ENCODE data around the gene TSPAN11.

The TSPAN11 gene

DNA sequence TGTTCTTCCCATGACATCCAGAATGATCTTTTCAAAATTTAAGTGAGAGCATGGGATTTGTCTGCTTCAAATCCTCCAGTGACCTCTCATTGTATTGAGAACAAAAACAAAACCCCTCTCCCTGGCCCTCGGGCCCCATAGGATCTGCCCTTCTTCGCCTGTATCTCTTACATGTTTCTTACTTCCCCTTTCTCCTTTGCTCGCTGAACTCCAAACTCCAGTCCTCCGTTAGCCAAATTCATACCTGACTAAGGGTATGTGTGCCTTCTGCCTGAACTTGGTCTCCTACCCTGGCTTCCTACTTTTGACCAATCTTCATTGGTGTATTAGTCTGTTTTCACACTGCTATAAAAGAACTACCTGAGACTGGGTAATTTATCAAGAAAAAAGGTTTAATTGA lies 13.2 kb upstream of the TSPAN11 start:
- DNase-seq = no peak

DNA sequence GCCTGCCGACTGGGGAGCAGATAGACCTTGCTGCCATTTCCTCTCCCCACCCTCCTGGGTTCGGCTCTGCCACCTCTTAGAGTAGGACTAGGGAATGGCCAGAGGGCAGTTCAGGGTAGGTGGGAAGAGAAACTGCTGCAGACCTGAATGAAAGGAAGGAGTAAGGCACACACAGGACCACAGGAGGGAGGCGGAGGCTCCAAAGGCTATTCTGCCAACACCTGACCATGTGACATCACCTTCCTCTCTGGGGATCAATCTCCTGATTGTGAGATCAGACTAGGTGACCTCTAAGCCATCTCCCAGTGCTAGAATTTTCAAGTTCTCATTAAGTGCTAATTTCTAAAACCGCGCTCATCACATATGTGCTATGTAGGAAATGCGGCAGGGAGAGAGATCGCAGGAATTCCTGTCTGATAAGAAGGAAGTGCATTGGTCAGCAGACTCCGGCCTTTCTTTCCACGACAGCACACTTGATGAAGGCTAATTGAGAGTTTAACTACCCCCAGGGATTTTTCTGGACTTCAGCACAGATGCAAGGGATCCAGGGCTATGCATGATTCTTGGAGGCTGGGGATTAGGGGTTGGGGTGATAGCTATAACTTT lies 11.5 kb upstream of the TSPAN11 start:
- no peak for DNase-seq

DNA sequence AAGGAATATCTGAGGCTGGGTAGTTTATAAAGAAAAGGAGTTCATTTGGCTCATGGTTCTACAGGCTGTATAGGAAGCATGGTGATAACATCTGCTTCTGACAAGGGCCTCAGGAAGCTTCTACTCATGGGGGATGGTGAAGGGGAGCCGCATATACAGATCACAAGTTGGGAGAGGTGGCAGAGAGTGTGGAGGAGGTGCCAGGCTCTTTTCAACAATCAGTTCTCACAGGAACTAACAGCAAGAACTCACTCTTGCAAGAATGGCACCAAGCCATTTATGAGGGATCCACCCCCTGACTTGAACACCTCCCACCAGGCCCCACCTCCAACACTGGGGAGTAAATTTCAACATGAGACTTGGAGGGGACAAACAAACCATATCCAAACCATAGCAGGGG lies 3.5 kb upstream of the TSPAN11 start:
- no peak for DNase-seq

DNA sequence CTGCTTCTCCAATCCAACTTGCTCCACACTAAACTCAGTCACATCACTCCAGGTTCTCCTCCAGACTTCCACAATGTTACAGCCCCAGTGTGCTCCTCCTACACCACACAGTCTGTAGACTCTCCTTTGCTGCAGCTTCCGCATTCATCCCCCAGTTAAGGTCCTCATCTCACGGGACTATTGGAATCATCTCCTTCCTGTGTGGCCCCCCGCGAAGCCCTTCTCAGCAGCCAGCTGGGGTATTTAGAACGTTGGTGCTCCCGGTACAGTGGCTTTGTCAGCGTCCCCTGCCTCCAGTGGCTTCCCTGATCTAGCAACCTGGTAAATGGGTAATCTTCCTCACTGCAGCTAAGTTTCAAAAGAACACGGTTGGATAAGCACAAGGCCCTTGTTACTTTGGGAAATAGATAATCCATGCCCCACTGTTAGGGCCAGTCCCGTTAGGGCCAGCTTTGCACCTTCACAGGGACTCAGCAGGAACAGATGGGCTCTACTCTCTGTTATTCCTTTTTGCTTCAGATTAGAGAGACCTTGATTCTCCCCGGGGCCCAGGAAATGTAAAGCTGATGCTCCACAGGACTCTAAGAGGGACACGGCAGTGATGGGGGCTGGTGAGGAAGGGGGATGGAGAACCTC lies 823 bp upstream of the TSPAN11 start:
- peak in 1 of 14 donors; percentile 44 for DNase-seq

DNA sequence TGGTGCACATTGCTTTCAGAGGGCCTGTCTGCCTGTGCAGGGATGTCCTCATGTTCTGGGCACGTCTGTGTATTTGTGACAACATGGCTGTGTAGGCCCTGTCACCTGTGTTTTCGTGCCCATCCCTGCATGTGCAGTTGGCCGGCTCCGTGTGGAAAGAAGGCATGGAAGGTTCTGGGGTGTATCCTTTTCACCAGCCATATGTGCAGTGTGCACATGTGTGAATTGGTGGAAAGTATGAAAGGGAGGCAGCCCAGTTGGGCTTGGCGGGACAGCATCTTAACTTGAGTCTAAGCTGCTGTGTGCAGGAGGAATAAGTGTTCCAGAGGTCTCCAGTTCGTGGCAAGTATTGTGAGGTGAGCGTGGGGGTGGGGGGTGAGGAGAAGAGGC lies 669 bp downstream of the TSPAN11 start:
- no peak for DNase-seq

DNA sequence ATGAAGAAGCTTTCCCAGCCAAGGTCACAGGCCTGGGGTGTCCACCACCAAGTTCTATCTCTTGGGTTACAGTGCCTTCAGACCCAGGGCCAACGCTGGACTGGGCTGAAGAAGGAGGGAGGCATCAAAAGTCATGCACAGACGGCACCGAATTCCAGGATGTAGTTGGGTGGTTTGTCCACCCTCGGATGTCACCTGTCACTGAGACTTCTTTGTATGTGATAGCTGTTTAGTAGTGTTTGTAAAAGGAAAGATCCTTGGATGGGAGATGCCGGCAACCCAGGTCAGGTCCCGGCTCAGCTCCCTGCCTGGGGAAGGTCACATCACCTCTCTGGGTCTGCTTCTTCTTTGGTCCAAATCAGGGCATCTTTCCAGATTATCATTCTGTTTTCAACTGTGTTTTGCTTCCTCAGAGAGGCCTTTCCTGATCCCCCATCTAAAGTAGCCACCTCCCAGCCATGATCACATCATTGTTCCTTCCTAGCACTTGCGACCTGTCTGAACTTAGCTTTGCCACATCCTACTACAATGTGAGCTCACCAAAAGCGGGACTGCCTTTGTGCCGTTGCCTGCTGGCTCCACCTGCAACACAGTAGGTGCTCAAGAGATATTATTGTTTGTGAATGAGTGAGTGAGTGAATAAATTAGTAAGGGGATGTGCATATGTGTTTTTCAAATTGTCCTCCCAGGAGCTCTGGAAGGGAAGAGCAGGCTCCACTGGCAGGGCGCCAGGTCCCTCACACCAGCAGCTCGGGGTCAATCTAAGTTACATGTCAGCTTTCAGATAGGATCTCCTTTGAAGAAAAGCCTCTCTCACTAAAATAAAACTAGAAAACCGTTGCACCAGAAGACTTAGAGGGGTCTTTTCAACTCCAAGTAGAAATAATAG lies 2.1 kb downstream of the TSPAN11 start:
- DNase-seq = no peak

DNA sequence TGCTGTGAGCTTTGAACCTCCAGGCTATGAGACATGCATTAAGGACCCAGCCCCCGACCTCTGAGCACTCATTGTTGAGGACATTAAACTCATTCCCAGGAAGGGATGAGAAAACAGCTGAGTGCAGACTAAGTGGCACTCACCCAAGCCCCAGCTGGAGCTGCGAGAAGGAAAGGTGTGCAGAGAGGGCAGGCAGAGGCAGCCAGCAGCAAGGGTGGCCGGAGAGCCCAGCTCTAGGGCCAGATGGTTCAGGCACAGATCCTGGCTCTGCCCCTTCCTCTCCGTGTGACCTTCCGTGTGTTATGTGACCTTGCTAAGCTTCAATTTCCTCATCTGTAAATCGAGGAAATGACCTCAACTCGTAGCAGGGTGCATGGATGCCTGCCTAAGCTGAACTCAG lies 3.7 kb downstream of the TSPAN11 start:
- no peak for DNase-seq

DNA sequence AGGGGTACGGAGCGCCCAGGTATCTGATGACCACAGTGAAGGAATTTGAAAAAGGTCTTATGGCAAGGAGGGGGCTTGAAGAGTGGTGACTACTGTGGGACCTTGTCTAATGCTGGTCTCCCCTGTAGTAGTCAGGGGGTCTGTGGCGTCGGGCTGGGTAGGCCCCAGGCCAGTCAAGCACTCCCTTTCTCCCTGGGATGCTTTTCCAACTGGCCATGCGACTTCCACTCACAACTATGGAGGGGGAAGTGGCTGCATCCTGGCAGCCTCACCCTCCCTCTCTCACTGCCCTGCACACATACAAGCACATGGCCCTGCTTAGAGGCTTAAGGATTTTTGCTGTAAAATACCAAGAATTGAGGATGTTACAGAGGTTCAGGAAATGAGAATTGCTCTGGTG lies 4.1 kb downstream of the TSPAN11 start:
- no peak for DNase-seq

DNA sequence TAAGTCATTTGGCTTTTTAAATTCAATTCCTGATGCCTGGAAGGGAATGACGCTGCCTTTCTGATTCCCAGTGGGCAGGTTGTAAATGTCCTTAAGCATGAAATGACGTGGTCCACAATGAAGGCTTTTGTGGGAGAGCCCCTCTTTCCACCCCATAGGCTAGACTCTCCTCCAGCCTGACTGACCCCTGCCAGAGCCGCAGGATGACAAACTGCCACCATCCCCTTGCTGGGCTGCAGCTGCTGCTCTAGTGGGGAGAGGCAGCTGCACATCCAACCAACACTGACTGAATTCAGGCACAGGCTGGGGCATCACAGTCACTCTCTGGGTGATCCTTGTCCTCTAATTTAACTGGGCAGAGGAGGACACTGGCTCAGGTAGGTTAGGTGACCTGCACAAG lies 6.3 kb downstream of the TSPAN11 start:
- no peak for DNase-seq

DNA sequence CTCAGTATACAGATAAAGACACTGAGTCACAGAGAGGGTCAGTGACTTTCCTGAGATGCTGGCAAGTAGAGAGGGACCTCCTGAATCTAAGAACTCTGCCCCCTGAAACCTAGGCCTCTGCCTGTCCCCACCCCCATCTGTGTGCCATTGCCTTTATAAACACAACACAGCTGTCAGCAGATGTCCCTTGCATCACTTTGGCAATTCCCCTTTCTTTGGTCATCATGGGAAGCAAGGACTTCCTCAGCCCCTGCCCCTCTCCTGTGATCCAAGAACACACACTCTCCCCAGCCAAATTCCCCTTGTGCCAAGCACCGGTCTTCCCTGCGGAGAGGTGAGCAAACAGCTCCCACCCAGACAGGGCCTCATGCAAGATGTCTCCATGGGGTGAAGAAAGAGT lies 8.3 kb downstream of the TSPAN11 start:
- DNase-seq = no peak

DNA sequence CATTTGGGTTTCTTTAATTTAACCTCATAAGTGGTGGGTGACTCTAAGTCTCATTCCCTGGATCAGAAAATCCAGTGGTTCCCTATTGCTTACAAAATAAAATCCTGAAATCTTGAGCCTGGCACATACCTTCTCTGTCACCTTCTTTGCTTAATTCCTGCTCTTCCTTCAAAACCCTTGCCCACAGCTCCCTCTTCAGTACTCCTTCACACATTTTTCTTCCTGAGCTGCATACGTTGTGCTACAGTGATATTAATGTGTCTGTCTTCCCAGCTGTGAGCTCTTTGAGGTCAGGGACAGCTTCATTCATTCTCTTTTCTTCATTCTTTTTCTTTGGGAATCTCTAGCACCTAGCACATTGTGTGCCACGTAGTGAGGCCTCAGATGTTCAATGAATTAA lies 9.5 kb downstream of the TSPAN11 start:
- no peak for DNase-seq

DNA sequence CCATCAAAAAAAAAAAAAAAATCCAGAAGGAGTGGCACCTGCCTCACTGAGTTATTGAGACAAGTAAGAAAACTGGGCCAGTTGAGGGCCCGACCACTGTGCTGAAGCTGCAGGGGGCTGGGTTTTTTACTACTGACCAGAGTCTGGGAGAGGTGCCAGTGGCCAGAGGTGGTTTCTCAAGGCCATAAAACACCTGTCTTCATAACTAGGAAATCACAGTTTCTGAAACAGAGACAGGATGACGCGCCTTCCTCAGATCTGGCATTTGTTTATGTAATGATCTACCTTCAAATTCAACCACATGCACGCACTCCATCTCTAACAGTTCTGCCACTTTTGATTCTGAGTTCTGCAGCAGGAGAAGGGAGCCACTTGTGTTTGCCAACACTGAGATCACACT lies 12.7 kb downstream of the TSPAN11 start:
- DNase-seq = no peak

DNA sequence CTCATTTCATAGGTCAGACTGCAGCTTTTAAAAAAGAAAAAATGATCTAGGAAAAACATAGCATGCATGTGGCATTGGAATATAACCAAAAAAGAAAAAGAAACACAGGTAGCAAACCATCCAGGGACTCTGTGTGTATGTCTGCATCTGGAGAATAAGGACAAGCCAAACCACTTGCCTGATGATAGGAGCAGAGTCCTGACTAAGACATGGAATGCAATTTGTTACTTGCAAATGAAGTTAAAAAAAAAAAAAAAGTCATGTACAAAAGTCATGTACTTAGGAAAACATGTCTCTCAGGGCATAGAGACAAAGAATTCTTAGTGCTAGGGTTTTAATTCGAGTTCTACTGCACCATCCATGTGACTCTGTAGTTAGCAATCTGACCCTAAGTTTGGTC lies 15.9 kb downstream of the TSPAN11 start:
- DNase-seq = no peak

DNA sequence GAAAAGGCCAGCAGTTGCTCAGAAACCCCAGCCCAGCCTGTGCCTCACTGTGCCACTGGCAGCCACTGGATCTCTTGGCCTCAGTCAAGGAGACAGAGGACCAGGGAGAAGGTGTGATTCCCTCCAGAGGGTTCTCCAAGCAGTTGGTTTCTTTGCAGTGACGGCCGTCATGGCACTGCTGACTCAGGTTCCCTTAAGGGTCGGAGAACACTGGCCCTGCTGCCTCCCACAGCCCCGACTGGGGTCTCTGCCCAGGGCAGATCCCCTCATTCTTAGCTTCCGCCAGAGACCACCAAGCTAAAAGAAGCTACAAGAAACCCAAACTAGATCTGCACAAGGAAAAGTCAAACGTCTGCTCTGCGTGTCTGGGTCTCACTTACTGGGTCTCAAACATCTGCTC lies 16.4 kb downstream of the TSPAN11 start:
- DNase-seq = no peak

DNA sequence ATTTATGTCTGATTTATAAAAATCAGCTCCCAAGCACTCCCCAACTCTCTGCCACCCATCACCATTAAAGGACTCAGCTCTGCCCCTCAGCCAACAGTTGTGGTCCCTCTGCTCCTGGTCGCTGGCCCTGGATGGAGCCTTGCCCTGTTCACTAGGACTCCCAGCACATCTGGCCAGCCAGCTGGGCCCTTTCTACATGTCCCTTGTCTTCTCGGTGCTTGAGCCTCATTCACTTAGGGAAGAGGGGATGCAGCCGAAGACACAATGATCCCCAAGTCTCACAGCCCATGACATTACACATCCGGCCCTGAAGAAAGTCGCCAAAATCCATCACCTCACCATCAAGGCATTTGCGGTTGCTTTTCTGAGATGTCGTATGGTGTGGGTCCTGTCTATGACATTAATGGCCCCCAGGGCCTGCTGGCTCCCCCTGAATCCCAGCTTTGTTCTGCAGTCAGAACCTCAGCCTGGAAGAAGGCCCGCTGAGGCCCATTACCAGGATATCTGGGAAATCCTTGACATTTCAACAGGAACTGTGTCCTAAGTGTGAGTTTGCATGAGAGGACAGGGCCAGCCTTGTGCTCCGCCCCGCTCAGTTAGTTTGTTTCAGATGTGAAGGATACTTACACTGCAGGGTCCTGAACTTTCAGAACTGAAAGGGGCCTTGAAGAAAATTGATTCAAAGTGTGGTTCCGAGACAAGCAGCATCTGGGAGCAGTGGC lies 19.1 kb downstream of the TSPAN11 start:
- DNase-seq = no peak

DNA sequence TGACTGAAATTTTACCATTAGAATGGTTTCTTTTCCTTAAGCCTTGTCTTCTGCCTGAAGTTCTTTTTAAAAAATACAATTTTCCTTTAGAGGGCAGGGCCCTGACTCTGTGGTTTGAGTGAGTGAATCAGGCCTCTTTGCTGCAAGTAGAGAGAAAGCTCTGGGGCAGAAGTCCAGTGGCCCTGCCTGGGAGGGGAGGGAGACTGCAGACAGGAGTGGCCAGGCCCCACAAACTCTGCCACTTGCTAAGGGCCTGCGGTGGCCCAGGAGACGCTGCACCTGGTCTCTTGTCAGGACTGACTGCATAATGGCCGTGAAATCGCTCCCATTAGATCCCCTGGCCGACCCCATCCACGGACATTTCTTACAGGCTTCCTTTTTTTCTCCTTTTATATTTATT lies 25.5 kb downstream of the TSPAN11 start:
- no peak for DNase-seq

DNA sequence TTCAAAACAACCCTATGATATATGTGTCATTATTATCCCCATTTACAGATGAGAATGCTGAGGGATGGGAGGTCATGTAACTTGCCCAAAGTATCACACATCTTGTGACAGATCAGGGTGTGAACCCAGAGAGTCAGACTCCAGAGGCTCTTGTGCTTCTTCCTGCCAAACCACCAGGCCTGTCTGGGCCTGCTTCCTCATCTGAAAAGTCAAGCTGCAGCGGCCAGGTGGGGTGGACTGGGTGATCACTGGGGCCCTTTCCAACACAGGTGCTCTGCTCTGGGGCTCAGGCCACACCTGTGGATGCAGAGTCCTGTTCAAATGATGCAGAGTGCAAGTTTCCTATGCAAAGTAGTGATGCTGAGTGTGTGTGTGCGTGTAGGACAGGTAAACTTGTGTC lies 26.7 kb downstream of the TSPAN11 start:
- DNase-seq = no peak

DNA sequence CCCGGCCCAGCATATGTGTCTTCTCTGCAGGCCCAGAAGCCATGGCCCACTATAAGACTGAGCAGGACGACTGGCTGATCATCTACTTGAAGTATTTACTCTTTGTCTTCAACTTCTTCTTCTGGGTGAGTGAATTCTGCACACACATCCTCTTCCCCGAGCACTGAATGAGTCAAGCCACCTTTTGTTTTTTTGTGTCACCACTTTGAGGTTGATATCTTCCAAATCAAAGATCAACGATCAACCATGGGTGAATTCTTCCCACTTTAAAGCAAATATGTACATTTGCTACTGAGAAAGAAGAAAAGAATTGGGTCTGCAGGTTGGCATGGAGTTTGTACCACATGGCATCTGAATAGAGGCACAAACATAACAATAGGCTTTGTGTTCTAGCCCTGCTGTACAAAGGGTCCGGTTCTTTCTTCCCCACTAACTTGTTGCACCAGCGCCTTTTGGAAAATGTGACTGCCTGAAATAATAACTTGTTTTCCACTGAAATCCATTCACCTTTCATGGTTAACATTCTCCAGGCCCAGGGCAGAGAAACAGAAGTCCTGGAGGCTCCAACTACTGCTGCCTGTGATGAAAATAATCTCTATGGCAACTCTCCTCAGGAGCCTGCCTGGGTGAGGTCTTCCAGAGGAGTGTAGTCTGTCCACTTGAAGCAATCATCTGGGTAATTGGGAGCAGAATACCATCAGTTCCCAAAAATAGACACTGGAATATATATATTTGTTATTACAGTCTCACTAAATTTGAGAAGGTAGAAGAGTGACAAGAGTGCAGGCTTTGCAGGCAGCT lies 27.6 kb downstream of the TSPAN11 start:
- peak in 2 of 14 donors; percentile 6 to 18 for DNase-seq

DNA sequence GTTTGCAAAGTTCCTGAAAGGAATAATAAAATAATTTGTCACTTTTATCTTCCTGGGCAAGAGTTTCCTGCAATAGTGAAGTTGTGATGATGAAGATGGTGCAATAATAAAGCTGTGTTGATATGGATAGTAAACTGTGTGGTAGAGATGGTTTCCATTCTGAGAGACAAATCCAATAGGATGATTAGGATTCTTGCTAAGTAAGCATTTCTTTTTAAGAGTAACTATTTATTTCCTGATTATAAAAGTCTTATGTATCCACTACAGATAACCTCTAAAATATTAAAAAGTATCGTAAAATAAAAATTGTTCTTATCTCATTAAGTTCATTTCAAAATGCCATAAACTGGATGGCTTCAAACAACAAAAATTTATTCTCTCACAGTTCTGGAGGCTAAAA lies 28.7 kb downstream of the TSPAN11 start:
- DNase-seq = no peak

DNA sequence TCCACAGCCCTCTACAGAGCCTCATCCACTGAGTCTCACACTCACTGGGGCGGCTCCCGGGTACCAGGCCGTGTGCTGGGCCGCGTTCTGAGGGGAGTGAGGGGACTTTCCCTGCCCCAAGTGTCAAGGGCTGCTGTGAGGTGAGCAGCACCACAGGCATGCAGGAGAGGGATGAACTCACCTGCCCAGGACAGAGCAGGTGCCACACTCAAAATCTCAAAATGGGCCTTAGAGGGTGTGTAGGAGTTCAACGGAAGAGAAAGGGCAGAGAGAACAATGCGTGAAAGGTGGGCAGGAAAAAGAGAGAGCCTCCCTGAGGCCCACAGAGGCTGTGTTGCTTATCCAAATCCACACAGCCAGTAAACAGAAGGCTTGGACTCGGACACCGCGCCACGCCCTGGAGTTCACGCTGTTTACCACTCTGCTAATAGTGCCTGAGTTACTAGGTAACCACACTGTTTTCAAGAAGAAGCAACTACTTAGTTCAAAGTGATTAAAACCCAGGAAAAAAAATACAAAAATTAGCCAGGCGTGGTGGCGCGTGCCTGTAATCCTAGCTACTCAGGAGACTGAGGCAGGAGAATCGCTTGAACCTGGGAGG lies 32.7 kb downstream of the TSPAN11 start:
- DNase-seq = no peak

DNA sequence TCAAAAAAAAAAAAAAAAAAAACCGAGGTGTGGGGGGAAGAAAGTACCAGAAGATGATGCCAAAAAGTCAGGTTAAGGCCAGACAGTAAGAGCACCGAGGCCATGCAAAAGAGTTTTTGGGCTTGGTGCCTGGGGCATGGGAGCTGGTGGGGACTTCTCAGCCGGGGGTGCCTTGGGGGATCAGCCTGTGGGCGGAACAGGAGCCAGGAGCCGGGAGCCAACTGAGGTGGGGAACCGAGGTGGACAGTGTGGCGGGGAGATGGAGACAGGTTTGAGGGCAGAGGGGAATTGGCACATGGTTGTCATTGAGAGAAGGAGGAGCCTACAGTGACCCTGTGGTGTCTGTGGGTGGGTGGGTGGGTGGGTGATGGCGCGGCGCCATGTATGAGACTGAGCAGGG lies 33.2 kb downstream of the TSPAN11 start:
- no peak for DNase-seq

DNA sequence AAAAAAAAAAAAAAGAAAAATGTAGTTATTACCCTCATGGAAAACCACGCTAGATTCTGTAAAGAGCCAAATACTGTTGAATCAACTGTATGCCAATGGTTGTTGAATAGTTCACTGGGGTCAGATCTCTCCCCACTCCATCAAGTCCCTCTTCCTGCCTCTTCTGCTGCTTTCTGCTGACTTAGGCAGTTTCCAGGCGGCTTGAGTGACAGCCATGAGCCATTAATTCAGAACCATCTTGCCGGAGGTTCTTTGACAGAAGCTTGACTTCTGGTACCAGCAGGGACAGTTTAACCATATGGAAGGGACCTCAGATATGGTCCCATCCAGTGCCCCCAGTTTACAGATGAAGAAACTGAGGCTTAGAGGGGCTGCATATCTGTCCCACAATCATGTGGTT lies 34.5 kb downstream of the TSPAN11 start:
- no peak for DNase-seq

Data from C1 segment of cervical spinal cord (tissue), 14 donors.